ENCODE data around the gene PHF20. TPM values are rescaled to one million over a fixed set of nuclear protein-coding genes. Genes with fewer than 3 reads are reported as not detected.

PHF20 gene
- total and polyA plus RNA-seq, 2 of the 13 experiments (the other 11 are each of a cell fraction or from before 2014, with no cell fraction given): 22.8 to 34.1 TPM

DNA sequence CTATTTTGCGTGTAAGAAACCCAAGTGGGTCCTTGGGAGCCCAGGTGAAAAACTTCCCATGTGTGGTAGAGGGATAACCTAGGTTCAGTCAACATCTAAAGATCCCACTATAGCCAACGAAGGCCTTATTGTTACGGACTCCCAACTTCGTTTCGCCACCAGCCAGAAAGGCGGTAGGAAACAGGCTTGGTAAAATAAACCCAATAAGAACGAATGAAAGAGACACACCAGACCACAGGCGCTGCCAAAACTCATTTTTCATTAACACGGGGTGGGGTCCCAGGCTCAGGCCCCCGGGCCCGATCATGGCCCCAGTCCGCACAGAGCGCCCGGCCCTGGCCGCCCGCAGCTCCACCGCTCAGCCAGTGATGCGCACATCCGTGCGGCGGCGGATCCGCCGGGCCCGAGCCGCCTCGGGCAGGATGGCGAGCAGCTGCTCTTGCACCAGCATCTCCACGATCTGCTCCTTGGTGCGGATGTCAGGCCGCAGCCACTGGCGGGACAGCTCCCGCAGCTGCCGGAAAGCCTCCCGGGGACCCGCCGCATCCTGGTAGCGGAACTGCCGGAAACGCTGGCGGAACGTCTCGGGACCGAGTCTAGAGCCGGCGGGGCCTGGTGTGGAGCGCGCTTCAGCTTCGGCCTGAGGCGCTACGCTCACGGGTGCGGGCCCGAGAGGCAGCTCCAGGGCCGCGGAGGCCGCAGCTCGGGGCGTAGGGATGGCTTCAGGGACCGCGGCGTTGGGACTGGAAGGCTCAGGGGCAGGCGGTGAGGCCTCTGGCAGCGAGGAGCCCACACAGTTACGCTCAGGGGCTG lies 181.8 kb downstream of the PHF20 start (continued):
- TF ChIP-seq ZNF510 (CRISPR knock-in tag; IDR thresholded peaks at IDR 0.05; ENCODE audit: low read depth) (0 out of 2 replicates have a peak, but pooled peaks have one; percentile 17), ZNF790 (CRISPR knock-in tag; IDR thresholded peaks at IDR 0.05; ENCODE audit: borderline replicate concordance) (peak; percentile 49; the same call in 1 of the 2 replicates), ZNF44 (CRISPR knock-in tag; IDR thresholded peaks at IDR 0.05) (no peak), NCOR1 (IDR thresholded peaks at IDR 0.05; ENCODE audit: borderline replicate concordance, low read length) (no peak), ZNF816 (CRISPR knock-in tag; IDR thresholded peaks at IDR 0.05; ENCODE audit: borderline replicate concordance) (no peak), RXRB (CRISPR knock-in tag; IDR thresholded peaks at IDR 0.05; ENCODE audit: borderline replicate concordance) (no peak), ZNF766 (CRISPR knock-in tag; IDR thresholded peaks at IDR 0.05; ENCODE audit: borderline replicate concordance) (no peak; the same call in 1 of the 2 replicates), SOX5 (CRISPR knock-in tag; IDR thresholded peaks at IDR 0.05; ENCODE audit: borderline replicate concordance) (no peak), ARNTL (CRISPR knock-in tag; IDR thresholded peaks at IDR 0.05) (peak; percentile 58; the same call in 1 of the 2 replicates), FOXM1 (CRISPR knock-in tag; IDR thresholded peaks at IDR 0.05) (peak; percentile 65; the same call in 1 of the 2 replicates), ADNP (CRISPR knock-in tag; IDR thresholded peaks at IDR 0.05) (no peak), SP2 (CRISPR knock-in tag; IDR thresholded peaks at IDR 0.05) (no peak), ZNF629 (CRISPR knock-in tag; conservative IDR thresholded peaks at IDR 0.05) (0 out of 2 replicates have a peak, but pooled peaks have one; percentile 6), ESRRA (CRISPR knock-in tag; IDR thresholded peaks at IDR 0.05; ENCODE audit: low read depth) (no peak), ZSCAN29 (CRISPR knock-in tag; conservative IDR thresholded peaks at IDR 0.05) (peak; percentile 55; the same call in 1 of the 2 replicates), ZNF33B (CRISPR knock-in tag; IDR thresholded peaks at IDR 0.05) (no peak)
- TF ChIP-seq, protein P1, sequence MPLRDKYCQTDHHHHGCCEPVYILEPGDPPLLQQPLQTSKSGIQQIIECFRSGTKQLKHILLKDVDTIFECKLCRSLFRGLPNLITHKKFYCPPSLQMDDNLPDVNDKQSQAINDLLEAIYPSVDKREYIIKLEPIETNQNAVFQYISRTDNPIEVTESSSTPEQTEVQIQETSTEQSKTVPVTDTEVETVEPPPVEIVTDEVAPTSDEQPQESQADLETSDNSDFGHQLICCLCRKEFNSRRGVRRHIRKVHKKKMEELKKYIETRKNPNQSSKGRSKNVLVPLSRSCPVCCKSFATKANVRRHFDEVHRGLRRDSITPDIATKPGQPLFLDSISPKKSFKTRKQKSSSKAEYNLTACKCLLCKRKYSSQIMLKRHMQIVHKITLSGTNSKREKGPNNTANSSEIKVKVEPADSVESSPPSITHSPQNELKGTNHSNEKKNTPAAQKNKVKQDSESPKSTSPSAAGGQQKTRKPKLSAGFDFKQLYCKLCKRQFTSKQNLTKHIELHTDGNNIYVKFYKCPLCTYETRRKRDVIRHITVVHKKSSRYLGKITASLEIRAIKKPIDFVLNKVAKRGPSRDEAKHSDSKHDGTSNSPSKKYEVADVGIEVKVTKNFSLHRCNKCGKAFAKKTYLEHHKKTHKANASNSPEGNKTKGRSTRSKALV (CRISPR knock-in tag; IDR thresholded peaks at IDR 0.05): no peak
- TF ChIP-seq, protein P2, sequence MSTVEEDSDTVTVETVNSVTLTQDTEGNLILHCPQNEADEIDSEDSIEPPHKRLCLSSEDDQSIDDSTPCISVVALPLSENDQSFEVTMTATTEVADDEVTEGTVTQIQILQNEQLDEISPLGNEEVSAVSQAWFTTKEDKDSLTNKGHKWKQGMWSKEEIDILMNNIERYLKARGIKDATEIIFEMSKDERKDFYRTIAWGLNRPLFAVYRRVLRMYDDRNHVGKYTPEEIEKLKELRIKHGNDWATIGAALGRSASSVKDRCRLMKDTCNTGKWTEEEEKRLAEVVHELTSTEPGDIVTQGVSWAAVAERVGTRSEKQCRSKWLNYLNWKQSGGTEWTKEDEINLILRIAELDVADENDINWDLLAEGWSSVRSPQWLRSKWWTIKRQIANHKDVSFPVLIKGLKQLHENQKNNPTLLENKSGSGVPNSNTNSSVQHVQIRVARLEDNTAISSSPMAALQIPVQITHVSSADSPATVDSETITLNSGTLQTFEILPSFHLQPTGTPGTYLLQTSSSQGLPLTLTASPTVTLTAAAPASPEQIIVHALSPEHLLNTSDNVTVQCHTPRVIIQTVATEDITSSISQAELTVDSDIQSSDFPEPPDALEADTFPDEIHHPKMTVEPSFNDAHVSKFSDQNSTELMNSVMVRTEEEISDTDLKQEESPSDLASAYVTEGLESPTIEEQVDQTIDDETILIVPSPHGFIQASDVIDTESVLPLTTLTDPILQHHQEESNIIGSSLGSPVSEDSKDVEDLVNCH (CRISPR knock-in tag; IDR thresholded peaks at IDR 0.05): peak; percentile 71; the same call in 1 of the 2 replicates
- TF ChIP-seq, protein P3, sequence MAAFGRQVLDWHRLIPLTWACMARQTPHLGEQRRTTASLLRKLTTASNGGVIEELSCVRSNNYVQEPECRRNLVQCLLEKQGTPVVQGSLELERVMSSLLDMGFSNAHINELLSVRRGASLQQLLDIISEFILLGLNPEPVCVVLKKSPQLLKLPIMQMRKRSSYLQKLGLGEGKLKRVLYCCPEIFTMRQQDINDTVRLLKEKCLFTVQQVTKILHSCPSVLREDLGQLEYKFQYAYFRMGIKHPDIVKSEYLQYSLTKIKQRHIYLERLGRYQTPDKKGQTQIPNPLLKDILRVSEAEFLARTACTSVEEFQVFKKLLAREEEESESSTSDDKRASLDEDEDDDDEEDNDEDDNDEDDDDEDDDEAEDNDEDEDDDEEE (CRISPR knock-in tag; IDR thresholded peaks at IDR 0.05): no peak
- TF ChIP-seq, protein P4, sequence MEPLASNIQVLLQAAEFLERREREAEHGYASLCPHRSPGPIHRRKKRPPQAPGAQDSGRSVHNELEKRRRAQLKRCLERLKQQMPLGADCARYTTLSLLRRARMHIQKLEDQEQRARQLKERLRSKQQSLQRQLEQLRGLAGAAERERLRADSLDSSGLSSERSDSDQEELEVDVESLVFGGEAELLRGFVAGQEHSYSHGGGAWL (CRISPR knock-in tag; IDR thresholded peaks at IDR 0.05): peak; percentile 42
- TF ChIP-seq, protein P5, sequence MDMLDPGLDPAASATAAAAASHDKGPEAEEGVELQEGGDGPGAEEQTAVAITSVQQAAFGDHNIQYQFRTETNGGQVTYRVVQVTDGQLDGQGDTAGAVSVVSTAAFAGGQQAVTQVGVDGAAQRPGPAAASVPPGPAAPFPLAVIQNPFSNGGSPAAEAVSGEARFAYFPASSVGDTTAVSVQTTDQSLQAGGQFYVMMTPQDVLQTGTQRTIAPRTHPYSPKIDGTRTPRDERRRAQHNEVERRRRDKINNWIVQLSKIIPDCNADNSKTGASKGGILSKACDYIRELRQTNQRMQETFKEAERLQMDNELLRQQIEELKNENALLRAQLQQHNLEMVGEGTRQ (IDR thresholded peaks at IDR 0.05; ENCODE audit: low read depth, low read length): no peak
- TF ChIP-seq, protein P5 (CRISPR knock-in tag; IDR thresholded peaks at IDR 0.05; ENCODE audit: borderline replicate concordance): no peak
